T47D (cell line): ENCODE measurements around the gene MAGI2.

Experiments used
- DNase-seq, 2 experiments: peaks; one replicate each; pipeline versions ENCODE4 v3.0.0 to v3.0.0-alpha.2; 2011 to 2012; ENCODE audit warnings: low read depth in 1 of 2, low spot score in 1 of 2
- JUND ChIP-seq: IDR thresholded peaks from 2 replicates; pipeline ENCODE4 v1.6.1; 2012; ENCODE audit warnings: low read depth
- in situ Hi-C: cut with HindIII; loops from 2 replicates; pipeline ENCODE4 v1.10.0; 2016; ENCODE audit warnings: low sequenced_read_pairs, low pct_unique_long_range_greater_than_20kb

Gene MAGI2

GRCh38 chr7:78406531-78406930 lies 1046.9 kb downstream of the MAGI2 start:
- no peak for DNase-seq
- TF ChIP-seq JUND, result no peak
- in situ Hi-C loops, result no loop called here

GRCh38 chr7:78402096-78402495 lies 1051.4 kb downstream of the MAGI2 start:
- no peak for TF ChIP-seq JUND

GRCh38 chr7:78400038-78400437 lies 1053.4 kb downstream of the MAGI2 start:
- in situ Hi-C loops, result no loop called here
- no peak for DNase-seq
- TF ChIP-seq JUND, result no peak

More at GRCh38 chr7:78402096-78402495, 1051.4 kb downstream of the MAGI2 start:
- in situ Hi-C loops, result no loop called here
- DNase-seq, result no peak

DNA sequence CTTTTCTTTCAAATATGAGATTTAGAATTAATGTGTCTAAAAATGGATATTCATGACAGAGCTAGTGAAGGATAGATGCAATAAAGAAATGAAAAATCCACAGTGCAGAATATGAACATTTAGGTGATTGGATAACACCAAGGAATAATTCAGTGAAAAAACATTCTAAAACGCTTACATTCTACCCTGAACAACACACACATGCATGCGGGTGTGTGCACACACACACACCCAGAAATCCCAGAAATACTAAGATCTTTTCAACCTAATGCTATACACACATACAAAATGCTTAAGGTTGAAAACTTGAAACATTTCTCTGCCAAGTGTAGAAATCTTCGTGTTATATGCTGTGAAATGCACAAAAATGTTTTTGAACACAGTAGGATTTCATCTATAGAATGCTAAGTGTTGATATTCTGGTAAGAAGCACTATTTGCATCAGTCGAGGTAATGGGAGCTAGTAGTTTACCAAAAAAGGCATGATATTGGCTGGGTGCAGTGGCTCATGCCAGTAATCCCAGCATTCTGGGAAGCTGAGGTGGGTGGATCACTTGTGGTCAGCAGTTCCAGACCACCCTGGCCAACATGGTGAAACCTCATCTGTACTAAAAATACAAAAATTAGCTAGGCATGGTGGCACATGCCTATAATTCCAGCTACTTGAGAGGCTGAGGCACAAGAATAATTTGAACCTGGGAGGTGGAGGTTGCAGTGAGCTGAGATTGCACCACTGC lies 1054.3 kb downstream of the MAGI2 start:
- no peak for DNase-seq
- TF ChIP-seq JUND, result no peak
- in situ Hi-C loops, result no loop called here

DNA sequence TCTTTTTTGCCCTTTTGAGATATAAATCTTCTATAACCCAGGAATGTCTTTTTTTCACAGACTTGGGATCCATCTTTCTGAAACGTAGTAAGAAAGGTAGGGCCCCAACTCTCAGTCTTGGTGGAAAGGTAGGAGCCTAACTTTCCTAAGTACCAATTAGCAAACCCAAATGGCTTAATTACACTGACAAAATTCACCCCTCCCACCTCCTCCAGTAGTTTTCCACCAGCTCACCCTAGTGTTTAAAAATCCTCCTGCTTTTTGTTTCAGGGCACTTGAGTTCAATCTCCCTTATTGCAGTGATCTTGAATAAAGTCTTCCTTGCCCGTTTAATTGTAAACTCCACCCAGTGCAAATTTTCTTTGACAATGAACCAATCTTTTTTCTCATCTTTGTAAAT lies 1054.9 kb downstream of the MAGI2 start:
- no peak for DNase-seq
- no peak for TF ChIP-seq JUND
- in situ Hi-C loops, result no loop called here

- in situ Hi-C loops, result no loop called here
- no peak for DNase-seq
- no peak for TF ChIP-seq JUND
Observed at GRCh38 chr7:78398081-78398480, 1055.4 kb downstream of the MAGI2 start.

DNA sequence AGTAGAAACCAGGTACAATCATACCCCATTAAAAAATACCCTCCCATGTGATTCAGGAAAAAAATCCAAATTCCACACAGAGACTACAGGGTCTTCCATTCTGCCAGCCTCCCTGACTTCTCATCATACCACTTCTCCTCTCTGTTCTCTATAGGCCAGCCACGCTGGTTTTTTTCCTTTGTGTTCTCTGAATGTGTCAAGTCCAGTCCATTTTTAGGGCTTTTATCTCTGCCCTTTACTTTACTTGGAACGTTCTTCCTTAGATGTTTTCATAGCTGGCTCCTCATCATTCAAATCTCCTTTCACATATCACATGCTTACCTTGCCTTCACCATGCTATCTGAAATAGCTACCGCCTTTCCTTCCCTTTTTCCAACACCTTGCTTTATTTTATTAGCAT lies 1057.3 kb downstream of the MAGI2 start:
- in situ Hi-C loops, result no loop called here
- DNase-seq, result no peak
- TF ChIP-seq JUND, result no peak

DNA sequence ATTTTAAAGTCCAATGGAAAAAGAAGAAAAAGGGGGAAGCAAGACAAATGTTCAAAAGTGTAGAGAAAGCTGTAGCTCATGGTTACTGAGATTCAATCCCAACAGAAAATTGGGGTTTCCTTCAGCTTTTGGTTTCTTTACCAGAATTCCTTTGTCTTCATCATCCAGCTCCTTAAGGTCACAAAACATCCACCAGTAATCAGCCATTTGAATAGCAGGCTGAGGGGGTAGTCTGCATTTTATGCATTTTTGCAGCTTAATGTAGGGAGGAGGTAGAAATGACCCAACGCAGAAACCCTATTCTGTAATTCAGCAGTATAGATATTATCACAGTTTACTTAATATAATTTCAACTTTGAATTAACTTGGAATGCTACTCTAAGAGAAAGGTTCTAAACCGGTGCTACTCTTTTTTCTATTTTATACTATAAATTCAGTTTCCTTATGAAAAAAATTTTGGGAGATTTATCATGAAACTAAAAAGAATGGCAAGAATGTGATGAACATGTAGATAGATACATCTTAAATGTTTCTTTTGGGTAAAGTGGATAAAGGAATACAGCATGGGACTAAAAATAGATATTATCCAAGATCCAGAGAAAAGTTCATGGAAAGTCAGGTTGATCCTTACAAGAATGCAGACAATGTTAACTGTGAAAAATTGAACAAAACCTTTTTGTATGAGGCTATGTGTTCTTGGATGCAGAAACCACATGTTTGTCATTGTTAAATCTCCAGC lies 1058.0 kb downstream of the MAGI2 start:
- in situ Hi-C loops, result no loop called here
- TF ChIP-seq JUND, result no peak
- no peak for DNase-seq

GRCh38 chr7:78389022-78389421 lies 1064.4 kb downstream of the MAGI2 start:
- no peak for TF ChIP-seq JUND
- in situ Hi-C loops, result no loop called here
- no peak for DNase-seq

GRCh38 chr7:78386520-78386919 lies 1066.9 kb downstream of the MAGI2 start:
- DNase-seq, result no peak
- in situ Hi-C loops, result no loop called here
- no peak for TF ChIP-seq JUND

GRCh38 chr7:78383096-78383880 lies 1070.2 kb downstream of the MAGI2 start:
- in situ Hi-C loops, result no loop called here
- no peak for TF ChIP-seq JUND
- DNase-seq, result no peak

GRCh38 chr7:78379148-78379547 lies 1074.3 kb downstream of the MAGI2 start:
- TF ChIP-seq JUND, result no peak
- in situ Hi-C loops, result no loop called here

GRCh38 chr7:78377532-78377931 lies 1075.9 kb downstream of the MAGI2 start:
- no peak for TF ChIP-seq JUND
- no peak for DNase-seq
- in situ Hi-C loops, result no loop called here

More at GRCh38 chr7:78379148-78379547, 1074.3 kb downstream of the MAGI2 start:
- DNase-seq, result no peak
